GM23248 (cell line): ENCODE results near the gene RGS19. TPM values are rescaled to one million over a fixed set of nuclear protein-coding genes. Genes with fewer than 3 reads are reported as not detected.

Experiments
- DNase-seq: peaks from one replicate; pipeline ENCODE4 v3.0.0-alpha.2; 2015
- H2AFZ ChIP-seq: fragments of 200-600 bp; sonication (generic); 2 replicates; pipeline ENCODE4 v1.6.1; 2016; ENCODE audit warnings: antibody characterized with exemption
- H3F3A ChIP-seq: fragments of 200-600 bp; sonication (generic); 2 replicates; pipeline ENCODE4 v1.6.1; 2016; ENCODE audit warnings: mild to moderate bottlenecking, antibody characterized with exemption, mixed run types; ENCODE audit not compliant: insufficient read depth
- H3K27ac ChIP-seq: fragments of 200-600 bp; sonication (generic); 2 replicates; pipeline ENCODE4 v1.5.1; 2016; ENCODE audit warnings: mild to moderate bottlenecking
- H3K27me3 ChIP-seq: fragments of 200-600 bp; sonication (generic); replicated peaks from 2 replicates; pipeline ENCODE4 v1.6.1; 2016; ENCODE audit warnings: mild to moderate bottlenecking; ENCODE audit not compliant: insufficient read depth
- H3K36me3 ChIP-seq: fragments of 200-600 bp; sonication (generic); 2 replicates; pipeline ENCODE4 v1.6.1; 2016; ENCODE audit warnings: low read depth, mild to moderate bottlenecking
- H3K4me1 ChIP-seq: fragments of 200-600 bp; sonication (generic); 2 replicates; pipeline ENCODE4 v1.6.1; 2016; ENCODE audit warnings: mild to moderate bottlenecking; ENCODE audit not compliant: insufficient read depth
- H3K4me2 ChIP-seq: fragments of 200-600 bp; sonication (generic); one replicate; pipeline ENCODE4 v1.6.1; 2016; ENCODE audit warnings: mild to moderate bottlenecking; ENCODE audit not compliant: unreplicated experiment
- H3K4me3 ChIP-seq: fragments of 200-600 bp; sonication (generic); 2 replicates; pipeline ENCODE4 v1.5.1; 2016; ENCODE audit warnings: mild to moderate bottlenecking
- H3K79me2 ChIP-seq: fragments of 200-600 bp; sonication (generic); 2 replicates; pipeline ENCODE4 v1.6.1; 2016; ENCODE audit warnings: mild to moderate bottlenecking; ENCODE audit not compliant: insufficient read depth
- H3K9ac ChIP-seq: fragments of 200-600 bp; sonication (generic); 2 replicates; pipeline ENCODE4 v1.6.1; 2016; ENCODE audit warnings: mild to moderate bottlenecking
- H3K9me2 ChIP-seq: fragments of 200-600 bp; sonication (generic); 2 replicates; pipeline ENCODE4 v1.6.1; 2016; ENCODE audit warnings: mixed run types, mild to moderate bottlenecking, moderate library complexity; ENCODE audit not compliant: insufficient read depth
- H3K9me3 ChIP-seq: fragments of 200-600 bp; sonication (generic); one replicate; pipeline ENCODE4 v1.6.1; 2017; ENCODE audit warnings: low read depth
- H4K20me1 ChIP-seq: fragments of 200-600 bp; sonication (generic); 2 replicates; pipeline ENCODE4 v1.6.0; 2016; ENCODE audit not compliant: insufficient read depth
- EZH2 ChIP-seq: fragments of 200-600 bp; sonication (generic); IDR thresholded peaks from 2 replicates; pipeline ENCODE4 v1.6.1; 2018; ENCODE audit warnings: antibody characterized with exemption, mild to moderate bottlenecking; ENCODE audit not compliant: insufficient read depth, poor library complexity, severe bottlenecking
- EZH2phosphoT487 ChIP-seq: fragments of 200-600 bp; sonication (generic); IDR thresholded peaks from 2 replicates; pipeline ENCODE4 v1.6.1; 2018; ENCODE audit warnings: antibody characterized with exemption, moderate library complexity, mild to moderate bottlenecking, low read depth; ENCODE audit not compliant: insufficient read depth
- WGBS, 2 experiments: methylation state at CpG; one replicate each; pipeline ENCODE4 v1.1.6; 2015 to 2017; ENCODE audit warnings: low lambda C conversion rate in 2 of 2, low coverage in 1 of 2; ENCODE audit errors: missing lambda C conversion rate in 2 of 2; 5-methylcytosine and 5-hydroxymethylcytosine counted together
- in situ Hi-C: fragments of 300-500 bp; cut with MboI; formaldehyde crosslinking; loops from 2 replicates; pipeline ENCODE4 v1.15.0; 2020
- polyA plus RNA-seq: library from polyadenylated mRNA; unstranded; fragments of >200 nt; fragmentation: Nextera tagmentation; extraction: Ambion mirVana; gene quantifications from 2 replicates; pipeline ENCODE4 v1.2.1, GENCODE V29; 2016
- total RNA-seq: library from RNA; depleted of rRNA; stranded (reverse); fragments of >200 nt; shearing (Covaris generic); gene quantifications from 2 replicates; pipeline ENCODE4 v1.2.3, GENCODE V29; 2014

The RGS19 gene
- total and polyA plus RNA-seq, 2 experiments from 2014 or later = 13.2 to 18.7 TPM

GRCh38 chr20:64067733-64068307 lies 11.5 kb downstream of the RGS19 start:
- Histone ChIP-seq H3F3A (0 out of 2 replicates have a peak, but pooled peaks cover 3% of the 10 kb centered on the region), H3K4me2 (no peak overlapping the region), H4K20me1 (no peaks in the 10 kb centered on the region), H3K27me3 (no peaks in the 10 kb centered on the region), H3K9me2 (no peaks in the 10 kb centered on the region), H2AFZ (no peak overlapping the region), H3K4me1 (peaks cover 22% of the 10 kb centered on the region), H3K79me2 (0 out of 2 replicates have a peak, but pooled peaks cover 8% of the 10 kb centered on the region), H3K27ac (no peak overlapping the region), H3K36me3 (no peaks in the 10 kb centered on the region), H3K4me3 (no peak overlapping the region), H3K9me3 (no peaks in the 10 kb centered on the region), H3K9ac (no peak overlapping the region)
- TF ChIP-seq EZH2 (no peak), EZH2phosphoT487 (no peak)
- no peak for DNase-seq
- in situ Hi-C loops = no loop called here
- WGBS, 2 experiments = 61 to 72% methylated on average over 9 to 11 of the region's 12 CpGs

- no peaks in the 10 kb centered on the region for H3K9me3 ChIP-seq
- in situ Hi-C loops = no loop called here
- H3K4me2 ChIP-seq = no peak overlapping the region
- no peak overlapping the region for H3K4me3 ChIP-seq
- no peak for DNase-seq
- 0 out of 2 replicates have a peak, but pooled peaks cover 8% of the 10 kb centered on the region for H3K79me2 ChIP-seq
- H3F3A ChIP-seq = 0 out of 2 replicates have a peak, but pooled peaks cover 3% of the 10 kb centered on the region
- no peak overlapping the region for H2AFZ ChIP-seq
- no peaks in the 10 kb centered on the region for H3K9me2 ChIP-seq
- H3K27ac ChIP-seq = no peak overlapping the region
- no peaks in the 10 kb centered on the region for H4K20me1 ChIP-seq
- H3K4me1 ChIP-seq = peaks cover 26% of the 10 kb centered on the region
- no peaks in the 10 kb centered on the region for H3K36me3 ChIP-seq
- 77 to 86% methylated on average over 6 of the region's 6 CpGs for WGBS, 2 experiments
- H3K27me3 ChIP-seq = no peaks in the 10 kb centered on the region
- no peak for TF ChIP-seq EZH2
- TF ChIP-seq EZH2phosphoT487 = no peak
- H3K9ac ChIP-seq = no peak overlapping the region
These were observed 12.2 kb downstream of the RGS19 start for GRCh38 chr20:64067005-64067632.

DNA sequence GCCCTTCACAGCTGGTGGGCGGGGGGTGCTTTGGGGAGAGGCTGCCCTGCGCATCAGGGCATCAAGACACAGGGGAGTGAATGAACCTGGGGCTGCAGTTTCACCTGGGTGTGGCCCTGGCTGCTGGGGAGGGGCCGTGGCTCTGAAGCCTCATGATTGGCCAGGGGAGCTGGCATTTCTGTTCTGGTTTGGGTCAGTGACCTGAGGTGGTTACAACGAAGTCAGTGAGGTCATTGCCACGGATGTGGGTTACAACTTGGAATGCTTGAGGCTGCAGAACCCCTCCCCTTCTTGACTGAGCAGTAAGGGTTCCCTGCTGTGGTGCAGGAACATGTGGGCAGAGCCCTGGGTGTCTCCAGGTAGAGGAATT lies 13.4 kb downstream of the RGS19 start:
- peak; percentile 77 for DNase-seq
- 36 to 38% methylated on average over 5 of the region's 5 CpGs for WGBS, 2 experiments
- no peaks in the 10 kb centered on the region for H3K36me3 ChIP-seq
- in situ Hi-C loops = no loop called here
- no peak overlapping the region for H3K27ac ChIP-seq
- H3K27me3 ChIP-seq = no peaks in the 10 kb centered on the region
- 0 out of 2 replicates have a peak, but pooled peaks cover 8% of the 10 kb centered on the region for H3K79me2 ChIP-seq
- no peaks in the 10 kb centered on the region for H3K9me3 ChIP-seq
- TF ChIP-seq EZH2 (no peak), EZH2phosphoT487 (no peak)
- peaks cover 27% of the 10 kb centered on the region for H3K4me1 ChIP-seq
- H3K4me3 ChIP-seq = no peak overlapping the region
- H2AFZ ChIP-seq = no peak overlapping the region
- no peaks in the 10 kb centered on the region for H4K20me1 ChIP-seq
- no peak overlapping the region for H3K9ac ChIP-seq
- H3K4me2 ChIP-seq = peak overlapping the region; percentile 16
- 0 out of 2 replicates have a peak, but pooled peaks cover 3% of the 10 kb centered on the region for H3F3A ChIP-seq
- H3K9me2 ChIP-seq = no peaks in the 10 kb centered on the region

DNA sequence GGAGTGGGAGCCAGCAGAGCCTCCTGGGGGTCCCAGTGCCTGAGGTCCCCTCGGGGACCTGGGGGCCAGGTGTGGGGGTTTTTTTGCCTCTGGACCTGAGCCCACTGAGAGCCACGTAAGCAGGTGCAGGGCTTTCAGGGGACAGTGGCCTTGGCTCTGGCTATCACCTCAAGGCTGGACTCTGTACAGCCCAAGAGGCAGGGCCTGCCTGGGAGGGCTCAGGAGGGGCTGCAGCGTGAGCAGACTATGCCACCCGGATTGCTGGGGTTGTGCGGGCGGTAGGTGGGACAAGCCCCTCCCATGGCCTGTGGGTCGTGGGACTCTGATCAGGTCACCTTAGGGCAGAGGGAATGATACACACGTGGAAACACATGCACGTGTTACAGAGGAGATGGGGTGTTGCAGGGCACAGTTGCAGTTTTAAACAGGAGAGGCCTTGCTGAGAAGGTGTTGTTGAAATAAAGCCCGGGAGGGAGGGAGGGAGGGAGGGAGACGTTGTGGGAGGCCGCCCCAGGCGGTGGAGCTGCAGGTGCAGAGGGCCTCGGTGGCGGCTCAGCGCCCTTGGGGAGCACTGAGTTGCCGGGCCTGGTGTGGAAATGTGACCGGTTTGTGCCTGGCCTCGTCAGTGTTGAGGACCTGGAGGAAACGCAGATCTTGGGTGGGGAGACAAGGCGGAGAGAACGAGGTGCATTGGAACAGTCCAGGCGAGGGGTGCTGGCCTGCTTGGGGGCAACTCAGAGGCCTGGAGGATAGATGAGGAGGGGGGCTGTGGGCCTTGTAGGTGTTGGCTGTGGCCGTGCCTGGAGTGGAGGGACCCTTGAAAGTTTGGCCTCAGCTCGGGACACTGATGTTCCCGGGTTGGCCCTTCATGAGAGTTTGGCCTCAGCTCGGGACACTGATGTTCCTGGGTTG lies 14.0 kb downstream of the RGS19 start:
- no peaks in the 10 kb centered on the region for H3K9me3 ChIP-seq
- TF ChIP-seq EZH2phosphoT487 = no peak
- no peak for TF ChIP-seq EZH2
- H3K79me2 ChIP-seq = 0 out of 2 replicates have a peak, but pooled peaks cover 8% of the 10 kb centered on the region
- H2AFZ ChIP-seq = no peak overlapping the region
- H3K36me3 ChIP-seq = no peaks in the 10 kb centered on the region
- no peaks in the 10 kb centered on the region for H3K27me3 ChIP-seq
- no peaks in the 10 kb centered on the region for H4K20me1 ChIP-seq
- H3K9ac ChIP-seq = no peak overlapping the region
- no peak for DNase-seq
- H3K9me2 ChIP-seq = no peaks in the 10 kb centered on the region
- 0 out of 2 replicates have a peak, but pooled peaks cover 3% of the 10 kb centered on the region for H3F3A ChIP-seq
- no peak overlapping the region for H3K27ac ChIP-seq
- peak overlapping the region; percentile 16 for H3K4me2 ChIP-seq
- 45 to 54% methylated on average over 22 to 27 of the region's 27 CpGs for WGBS, 2 experiments
- H3K4me1 ChIP-seq = peaks cover 27% of the 10 kb centered on the region
- in situ Hi-C loops = no loop called here
- no peak overlapping the region for H3K4me3 ChIP-seq
